GM10248 (cell line): ENCODE data around the gene GNRH2.
A peak's percentile ranks its signal among the peaks of the same experiment; 100 is the strongest.

Source experiments
- CTCF ChIA-PET: fragments of 300-600 bp; sonication (Branson Sonifier 250); formaldehyde crosslinking; extraction: SDS; loops from one replicate; lab custom pipeline; 2021; ENCODE audit warnings: antibody characterized with exemption; lab: Yijun Ruan, JAX
- POLR2A ChIA-PET: fragments of 350-650 bp; sonication (Branson Sonifier 250); formaldehyde crosslinking; extraction: SDS; loops from one replicate; lab custom pipeline; 2020; ENCODE audit warnings: antibody characterized with exemption; lab: Yijun Ruan, JAX
- DNase-seq: peaks from one replicate; pipeline ENCODE4 v3.0.0; 2012; ENCODE audit errors: extremely low spot score
- CTCF ChIP-seq: IDR thresholded peaks from 2 replicates; pipeline ENCODE4 v1.5.1; 2012; ENCODE audit warnings: mild to moderate bottlenecking, low read depth; ENCODE audit errors: extremely low read depth, missing control alignments, control extremely low read depth

The GNRH2 gene

GRCh38 chr20:3043322-3043721 lies at the start of gene GNRH2:
Gene GNRH2 (plus strand): TSS chr20:3043622. CDS start chr20:3044415, 793 bp downstream.
- ChIA-PET POLR2A (no interaction called here), CTCF (interaction anchor here (2.9 kb wide), 1 partner anchor 10 kb away, joined by 15 read pairs; no protein-coding TSS in a partner anchor)
- TF ChIP-seq CTCF: no peak
- no peak for DNase-seq

- ChIA-PET CTCF (interaction anchor here (0.9 to 2.1 kb wide), 4 partner anchors 10 to 54 kb away, joined by 3 to 5 read pairs (median 3); no protein-coding TSS in a partner anchor), POLR2A (no interaction called here)
- no peak for TF ChIP-seq CTCF
- no peak for DNase-seq
Measured at GRCh38 chr20:2995796-2996195, 47.6 kb upstream of the GNRH2 start.

- no peak for TF ChIP-seq CTCF
- DNase-seq: no peak
- CTCF ChIA-PET: no interaction called here
- POLR2A ChIA-PET: no interaction called here
Measured at GRCh38 chr20:2998728-2999127, 44.7 kb upstream of the GNRH2 start.

- DNase-seq: peak; percentile 35
- POLR2A ChIA-PET: no interaction called here
- TF ChIP-seq CTCF: peak; percentile 32
- CTCF ChIA-PET: interaction anchor here (0.8 to 2.0 kb wide), 14 partner anchors 8 to 259 kb away, joined by 3 to 9 read pairs (median 4); no protein-coding TSS in a partner anchor
Measured at GRCh38 chr20:3000852-3001523, 42.4 kb upstream of the GNRH2 start.

- POLR2A ChIA-PET: no interaction called here
- no peak for DNase-seq
- TF ChIP-seq CTCF: no peak
- CTCF ChIA-PET: no interaction called here
Measured at GRCh38 chr20:3003416-3003815, 40.0 kb upstream of the GNRH2 start.

- ChIA-PET CTCF (interaction anchor here (1.3 kb wide), 1 partner anchor 10 kb away, joined by 7 read pairs; no protein-coding TSS in a partner anchor), POLR2A (no interaction called here)
- TF ChIP-seq CTCF: no peak
- no peak for DNase-seq
Measured at GRCh38 chr20:3010985-3011723, 32.3 kb upstream of the GNRH2 start.
